ENCODE measurements around the gene AQP2.

- no peak for TF ChIP-seq CTCF (IDR thresholded peaks at IDR 0.05; ENCODE audit: low read depth, low read length, missing input control)
- TF ChIP-seq FOXA1 (IDR thresholded peaks at IDR 0.05) = no peak
- TF ChIP-seq JUND (IDR thresholded peaks at IDR 0.05) = no peak
- no peak for TF ChIP-seq ATF3 (IDR thresholded peaks at IDR 0.05)
- TF ChIP-seq MAX (IDR thresholded peaks at IDR 0.05) = no peak
- no peak for TF ChIP-seq TAF1 (conservative IDR thresholded peaks at IDR 0.05)
- TF ChIP-seq YY1 (IDR thresholded peaks at IDR 0.05) = no peak
- no peak for TF ChIP-seq REST (IDR thresholded peaks at IDR 0.05)
- no peak for TF ChIP-seq ZBTB33 (IDR thresholded peaks at IDR 0.05)
- no peak for TF ChIP-seq GABPA (IDR thresholded peaks at IDR 0.05 in 1 of 2, conservative IDR thresholded peaks at IDR 0.05 in 1 of 2)
- TF ChIP-seq RAD21 (IDR thresholded peaks at IDR 0.05) = no peak
Measured at GRCh38 chr12:49910331-49911212, 40.0 kb upstream of the AQP2 start.

Measured in liver (tissue), 3 donors.